SK-N-SH (cell line): ENCODE data around the gene RIC3.

ENCODE experiments used
- CHD2 ChIP-seq: fragments of 150-350 bp; IDR thresholded peaks from 2 replicates; pipeline ENCODE4 v1.6.1; 2018; ENCODE audit warnings: low read length; ENCODE audit not compliant: partially characterized antibody
- EP300 ChIP-seq, 2 experiments: IDR thresholded peaks; 2 replicates each; pipeline versions ENCODE4 v1.4.0 to v1.6.1; 2012; ENCODE audit warnings: borderline replicate concordance in 1 of 2, low read depth in 1 of 2, low read length in 1 of 2
- FOSL2 ChIP-seq: IDR thresholded peaks from 2 replicates; pipeline ENCODE4 v1.4.0; 2012; ENCODE audit warnings: low read depth, mild to moderate bottlenecking, moderate library complexity, borderline replicate concordance
- GABPA ChIP-seq: IDR thresholded peaks from 2 replicates; pipeline ENCODE4 v1.4.0; 2012; ENCODE audit warnings: low read depth, mild to moderate bottlenecking
- JUND ChIP-seq: IDR thresholded peaks from 2 replicates; pipeline ENCODE4 v1.4.0; 2012
- TF ChIP-seq, protein P1 (sequence below): fragments of 200-600 bp; sonication (generic); IDR thresholded peaks from 2 replicates; pipeline ENCODE4 v1.6.1; 2017; ENCODE audit warnings: antibody characterized with exemption, mild to moderate bottlenecking, moderate library complexity
- TF ChIP-seq, protein P2 (sequence below): IDR thresholded peaks from 2 replicates; pipeline ENCODE4 v1.4.0; 2012; ENCODE audit warnings: low read depth, borderline replicate concordance
- TF ChIP-seq, protein P3 (sequence below): IDR thresholded peaks from 2 replicates; pipeline ENCODE4 v1.4.0; 2012; ENCODE audit warnings: low read depth

DNA sequence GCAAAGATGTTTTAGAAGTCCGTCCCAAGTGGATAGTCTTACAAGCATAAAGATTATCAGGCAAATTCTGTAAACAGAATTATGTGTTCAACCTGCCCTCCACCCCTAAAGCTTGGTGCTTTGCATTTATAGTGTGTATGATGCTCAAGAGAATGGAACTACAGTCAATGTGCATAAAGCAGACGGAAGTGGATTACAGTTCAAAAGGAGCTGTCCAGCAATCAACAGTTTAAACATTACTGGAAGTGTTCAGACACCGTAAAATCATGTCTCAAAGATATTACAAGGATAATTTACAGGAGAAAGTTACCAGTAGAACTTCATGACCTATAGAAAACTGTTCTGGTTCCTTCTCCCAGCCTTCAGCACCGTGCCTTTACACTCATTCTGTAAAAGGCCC is 1.0 kb downstream of the RIC3 start:
- TF ChIP-seq, protein P1, sequence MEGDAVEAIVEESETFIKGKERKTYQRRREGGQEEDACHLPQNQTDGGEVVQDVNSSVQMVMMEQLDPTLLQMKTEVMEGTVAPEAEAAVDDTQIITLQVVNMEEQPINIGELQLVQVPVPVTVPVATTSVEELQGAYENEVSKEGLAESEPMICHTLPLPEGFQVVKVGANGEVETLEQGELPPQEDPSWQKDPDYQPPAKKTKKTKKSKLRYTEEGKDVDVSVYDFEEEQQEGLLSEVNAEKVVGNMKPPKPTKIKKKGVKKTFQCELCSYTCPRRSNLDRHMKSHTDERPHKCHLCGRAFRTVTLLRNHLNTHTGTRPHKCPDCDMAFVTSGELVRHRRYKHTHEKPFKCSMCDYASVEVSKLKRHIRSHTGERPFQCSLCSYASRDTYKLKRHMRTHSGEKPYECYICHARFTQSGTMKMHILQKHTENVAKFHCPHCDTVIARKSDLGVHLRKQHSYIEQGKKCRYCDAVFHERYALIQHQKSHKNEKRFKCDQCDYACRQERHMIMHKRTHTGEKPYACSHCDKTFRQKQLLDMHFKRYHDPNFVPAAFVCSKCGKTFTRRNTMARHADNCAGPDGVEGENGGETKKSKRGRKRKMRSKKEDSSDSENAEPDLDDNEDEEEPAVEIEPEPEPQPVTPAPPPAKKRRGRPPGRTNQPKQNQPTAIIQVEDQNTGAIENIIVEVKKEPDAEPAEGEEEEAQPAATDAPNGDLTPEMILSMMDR = no peak
- TF ChIP-seq, protein P2, sequence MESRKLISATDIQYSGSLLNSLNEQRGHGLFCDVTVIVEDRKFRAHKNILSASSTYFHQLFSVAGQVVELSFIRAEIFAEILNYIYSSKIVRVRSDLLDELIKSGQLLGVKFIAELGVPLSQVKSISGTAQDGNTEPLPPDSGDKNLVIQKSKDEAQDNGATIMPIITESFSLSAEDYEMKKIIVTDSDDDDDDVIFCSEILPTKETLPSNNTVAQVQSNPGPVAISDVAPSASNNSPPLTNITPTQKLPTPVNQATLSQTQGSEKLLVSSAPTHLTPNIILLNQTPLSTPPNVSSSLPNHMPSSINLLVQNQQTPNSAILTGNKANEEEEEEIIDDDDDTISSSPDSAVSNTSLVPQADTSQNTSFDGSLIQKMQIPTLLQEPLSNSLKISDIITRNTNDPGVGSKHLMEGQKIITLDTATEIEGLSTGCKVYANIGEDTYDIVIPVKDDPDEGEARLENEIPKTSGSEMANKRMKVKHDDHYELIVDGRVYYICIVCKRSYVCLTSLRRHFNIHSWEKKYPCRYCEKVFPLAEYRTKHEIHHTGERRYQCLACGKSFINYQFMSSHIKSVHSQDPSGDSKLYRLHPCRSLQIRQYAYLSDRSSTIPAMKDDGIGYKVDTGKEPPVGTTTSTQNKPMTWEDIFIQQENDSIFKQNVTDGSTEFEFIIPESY = no peak
- TF ChIP-seq FOSL2 (no peak), JUND (no peak), GABPA (no peak), EP300 (IDR thresholded peaks at IDR 0.05; ENCODE audit: borderline replicate concordance in 1 of 2, low read depth in 1 of 2, low read length in 1 of 2) (no peak), CHD2 (no peak)
- TF ChIP-seq, protein P3, sequence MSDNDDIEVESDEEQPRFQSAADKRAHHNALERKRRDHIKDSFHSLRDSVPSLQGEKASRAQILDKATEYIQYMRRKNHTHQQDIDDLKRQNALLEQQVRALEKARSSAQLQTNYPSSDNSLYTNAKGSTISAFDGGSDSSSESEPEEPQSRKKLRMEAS = no peak
